GM23338 (cell line): ENCODE measurements around the gene ATP9A. TPM values are rescaled to one million over a fixed set of nuclear protein-coding genes. Genes with fewer than 3 reads are reported as not detected.

ENCODE experiments used
- ATAC-seq: fragments of 200-7000 bp; cut with Tn5 transposase; 3 replicates; pipeline ENCODE4 v1.9.1; 2020
- DNase-seq: peaks from one replicate; pipeline ENCODE4 v3.0.0-alpha.2; 2015; ENCODE audit warnings: low spot score
- H2AFZ ChIP-seq: fragments of 200-600 bp; sonication (generic); 2 replicates; pipeline ENCODE4 v1.8.0; 2016; ENCODE audit warnings: antibody characterized with exemption, mild to moderate bottlenecking, moderate library complexity
- H3F3A ChIP-seq: fragments of 200-600 bp; sonication (generic); replicated peaks from 2 replicates; pipeline ENCODE4 v1.8.0; 2017; ENCODE audit warnings: antibody characterized with exemption, mixed run types, low read depth
- H3K27ac ChIP-seq: fragments of 200-600 bp; sonication (generic); 2 replicates; pipeline ENCODE4 v1.6.1; 2016; ENCODE audit warnings: low read depth
- H3K27me3 ChIP-seq: fragments of 200-600 bp; sonication (generic); 2 replicates; pipeline ENCODE4 v1.8.0; 2016; ENCODE audit warnings: mild to moderate bottlenecking, mixed run types, moderate library complexity; ENCODE audit not compliant: insufficient read depth
- H3K36me3 ChIP-seq: fragments of 200-600 bp; sonication (generic); 2 replicates; pipeline ENCODE4 v1.8.0; 2016; ENCODE audit warnings: mild to moderate bottlenecking; ENCODE audit not compliant: insufficient read depth
- H3K4me1 ChIP-seq: fragments of 200-600 bp; sonication (generic); 2 replicates; pipeline ENCODE4 v1.8.0; 2016; ENCODE audit warnings: mild to moderate bottlenecking, moderate library complexity; ENCODE audit not compliant: insufficient read depth
- H3K4me2 ChIP-seq: fragments of 200-600 bp; sonication (generic); 2 replicates; pipeline ENCODE4 v1.7.1; 2017; ENCODE audit warnings: mixed run types
- H3K4me3 ChIP-seq: fragments of 200-600 bp; sonication (generic); 2 replicates; pipeline ENCODE4 v1.6.1; 2016; ENCODE audit warnings: mixed run types
- H3K79me2 ChIP-seq: fragments of 200-600 bp; sonication (generic); replicated peaks from 2 replicates; pipeline ENCODE4 v1.8.0; 2017; ENCODE audit warnings: mild to moderate bottlenecking; ENCODE audit not compliant: insufficient read depth
- H3K9me2 ChIP-seq: fragments of 200-600 bp; sonication (generic); 2 replicates; pipeline ENCODE4 v1.8.0; 2017; ENCODE audit not compliant: insufficient read depth
- H4K20me1 ChIP-seq: fragments of 200-600 bp; sonication (generic); replicated peaks from 2 replicates; pipeline ENCODE4 v1.8.0; 2017; ENCODE audit warnings: mild to moderate bottlenecking; ENCODE audit not compliant: insufficient read depth
- H3K27ac Mint-ChIP-seq: 2 replicates; pipeline ENCODE4 v1.8.0; 2020; ENCODE audit warnings: inconsistent platforms, mild to moderate bottlenecking, moderate library complexity, mixed read lengths
- H3K27me3 Mint-ChIP-seq: 3 replicates; pipeline ENCODE4 v1.8.0; 2022; ENCODE audit warnings: low read depth, mild to moderate bottlenecking, moderate library complexity, mixed read lengths, inconsistent platforms; ENCODE audit not compliant: insufficient read depth, poor library complexity
- H3K36me3 Mint-ChIP-seq: 3 replicates; pipeline ENCODE4 v1.8.0; 2021; ENCODE audit warnings: low read depth, mild to moderate bottlenecking, inconsistent platforms, moderate library complexity, mixed read lengths
- H3K4me1 Mint-ChIP-seq: 3 replicates; pipeline ENCODE4 v1.8.0; 2020; ENCODE audit warnings: mild to moderate bottlenecking, inconsistent platforms, mixed read lengths
- H3K4me3 Mint-ChIP-seq: 3 replicates; pipeline ENCODE4 v1.8.0; 2021; ENCODE audit warnings: moderate library complexity, mild to moderate bottlenecking, inconsistent platforms, mixed read lengths
- H3K9me3 Mint-ChIP-seq: 3 replicates; pipeline ENCODE4 v1.8.0; 2020; ENCODE audit warnings: moderate library complexity, mild to moderate bottlenecking, inconsistent platforms, mixed read lengths
- CREB1 ChIP-seq: fragments of 250-450 bp; sonication (Bioruptor Pico); IDR thresholded peaks from 2 replicates; pipeline ENCODE4 v1.5.0; 2020; ENCODE audit warnings: low read depth, mild to moderate bottlenecking, moderate library complexity
- CTCF ChIP-seq, 2 experiments: fragments of 200-600 bp in 1 of 2; sonication (generic) in 1 of 2; conservative IDR thresholded peaks; 2 replicates each; pipeline versions ENCODE4 v1.5.1 to v1.6.1; 2016 to 2017; ENCODE audit warnings: antibody characterized with exemption in 2 of 2, low read depth in 2 of 2, mild to moderate bottlenecking in 2 of 2, moderate library complexity in 1 of 2
- ETS1 ChIP-seq: IDR thresholded peaks from 2 replicates; pipeline ENCODE4 v1.6.1; 2016; ENCODE audit warnings: antibody characterized with exemption
- EZH2 ChIP-seq: fragments of 200-600 bp; sonication (generic); IDR thresholded peaks from one replicate; pipeline ENCODE4 v1.8.0; 2017; ENCODE audit warnings: antibody characterized with exemption, mild to moderate bottlenecking, low read depth; ENCODE audit not compliant: unreplicated experiment
- EZH2phosphoT487 ChIP-seq: fragments of 200-600 bp; sonication (generic); IDR thresholded peaks from one replicate; pipeline ENCODE4 v1.8.1; 2018; ENCODE audit warnings: antibody characterized with exemption; ENCODE audit not compliant: unreplicated experiment
- JUNB ChIP-seq: IDR thresholded peaks from one replicate; pipeline ENCODE4 v1.6.1; 2016; ENCODE audit warnings: antibody characterized with exemption; ENCODE audit not compliant: unreplicated experiment
- NANOG ChIP-seq: IDR thresholded peaks from 2 replicates; pipeline ENCODE4 v1.6.1; 2016; ENCODE audit warnings: antibody characterized with exemption, borderline replicate concordance
- POLR2AphosphoS5 ChIP-seq: IDR thresholded peaks from 2 replicates; pipeline ENCODE4 v1.6.1; 2016; ENCODE audit warnings: antibody characterized with exemption, low read depth
- ZNF114 ChIP-seq: fragments of 250-450 bp; sonication (Bioruptor Pico); IDR thresholded peaks from 2 replicates; pipeline ENCODE4 v1.5.0; 2020; ENCODE audit warnings: mild to moderate bottlenecking, moderate library complexity
- ZNF331 ChIP-seq: fragments of 250-450 bp; sonication (Bioruptor Pico); IDR thresholded peaks from 2 replicates; pipeline ENCODE4 v1.5.0; 2020; ENCODE audit warnings: low read depth, mild to moderate bottlenecking, moderate library complexity
- polyA plus RNA-seq: library from polyadenylated mRNA; unstranded; fragments of >200 nt; fragmentation: Nextera tagmentation; extraction: Ambion mirVana; gene quantifications from 2 replicates; pipeline ENCODE4 v1.2.1, GENCODE V29; 2016
- total RNA-seq: library from RNA; depleted of rRNA; stranded (reverse); fragments of >200 nt; shearing (Covaris generic); gene quantifications from 2 replicates; pipeline ENCODE4 v1.2.3, GENCODE V29; 2014

The ATP9A gene
- total and polyA plus RNA-seq, 2 experiments from 2014 or later = 0.94 to 5.9 TPM

GRCh38 chr20:51608061-51608460, 160.1 kb downstream of the ATP9A start:
- H3K4me3 Mint-ChIP-seq = no peak overlapping the region

GRCh38 chr20:51607170-51607569, 161.0 kb downstream of the ATP9A start:
- H3K36me3 ChIP-seq = no peaks in the 10 kb centered on the region
- H2AFZ ChIP-seq = no peak overlapping the region
- TF ChIP-seq CTCF (conservative IDR thresholded peaks at IDR 0.05; ENCODE audit: low read depth in 2 of 2) = 0 out of 4 replicates have a peak, but pooled peaks of 1 of the 2 experiments have one; percentile 10
- no peak for TF ChIP-seq EZH2phosphoT487
- DNase-seq = no peak
- no peaks in the 10 kb centered on the region for H3K4me1 ChIP-seq
- Mint-ChIP-seq H3K9me3 (no peaks in the 10 kb centered on the region), H3K4me1 (peaks cover 4% of the 10 kb centered on the region), H3K27me3 (peaks cover 5% of the 10 kb centered on the region), H3K27ac (no peak overlapping the region), H3K4me3 (no peak overlapping the region), H3K36me3 (no peaks in the 10 kb centered on the region)
- no peak overlapping the region for H3K4me2 ChIP-seq
- H3K4me3 ChIP-seq = no peak overlapping the region
- H3K27me3 ChIP-seq = no peaks in the 10 kb centered on the region
- no peaks in the 10 kb centered on the region for H4K20me1 ChIP-seq
- no peaks in the 10 kb centered on the region for H3K9me2 ChIP-seq
- H3F3A ChIP-seq = no peaks in the 10 kb centered on the region
- no peak overlapping the region for H3K27ac ChIP-seq
- H3K79me2 ChIP-seq = no peaks in the 10 kb centered on the region
- no peak; the same call in 2 of the 3 replicates for ATAC-seq

More at GRCh38 chr20:51608061-51608460, 160.1 kb downstream of the ATP9A start:
- Histone ChIP-seq H3K4me3 (no peak overlapping the region), H3K9me2 (no peaks in the 10 kb centered on the region), H3K27ac (no peak overlapping the region), H3K27me3 (no peaks in the 10 kb centered on the region), H3K4me1 (no peaks in the 10 kb centered on the region), H3K4me2 (no peak overlapping the region), H2AFZ (no peak overlapping the region), H4K20me1 (no peaks in the 10 kb centered on the region), H3K79me2 (no peaks in the 10 kb centered on the region), H3F3A (no peaks in the 10 kb centered on the region), H3K36me3 (no peaks in the 10 kb centered on the region)
- Mint-ChIP-seq H3K27ac (no peak overlapping the region), H3K36me3 (no peaks in the 10 kb centered on the region), H3K4me1 (peaks cover 4% of the 10 kb centered on the region), H3K27me3 (peaks cover 5% of the 10 kb centered on the region), H3K9me3 (no peaks in the 10 kb centered on the region)
- no peak for DNase-seq
- ATAC-seq = no peak
- TF ChIP-seq EZH2 = no peak
- TF ChIP-seq ZNF114 = no peak
- no peak for TF ChIP-seq ETS1
- no peak for TF ChIP-seq CREB1 (CRISPR knock-in tag)

- DNase-seq (no peak), ATAC-seq (no peak)
- Histone ChIP-seq H4K20me1 (no peaks in the 10 kb centered on the region), H2AFZ (no peak overlapping the region), H3F3A (no peaks in the 10 kb centered on the region), H3K4me1 (no peaks in the 10 kb centered on the region), H3K4me3 (no peak overlapping the region), H3K36me3 (no peaks in the 10 kb centered on the region), H3K79me2 (no peaks in the 10 kb centered on the region), H3K27ac (no peak overlapping the region), H3K9me2 (no peaks in the 10 kb centered on the region), H3K4me2 (no peak overlapping the region), H3K27me3 (no peaks in the 10 kb centered on the region)
- no peaks in the 10 kb centered on the region for H3K9me3 Mint-ChIP-seq
- H3K4me3 Mint-ChIP-seq = no peak overlapping the region
- peaks cover 4% of the 10 kb centered on the region for H3K27me3 Mint-ChIP-seq
- no peak overlapping the region; the same call in 1 of the 2 replicates for H3K27ac Mint-ChIP-seq
- H3K4me1 Mint-ChIP-seq = peaks cover 4% of the 10 kb centered on the region
- H3K36me3 Mint-ChIP-seq = no peaks in the 10 kb centered on the region
- TF ChIP-seq ZNF331 (CRISPR knock-in tag) = no peak
- TF ChIP-seq CREB1 (CRISPR knock-in tag) = no peak
- TF ChIP-seq NANOG = no peak
- TF ChIP-seq ETS1 = no peak
- TF ChIP-seq JUNB = no peak
- no peak for TF ChIP-seq POLR2AphosphoS5
- no peak for TF ChIP-seq EZH2
- no peak for TF ChIP-seq CTCF (conservative IDR thresholded peaks at IDR 0.05; ENCODE audit: low read depth in 2 of 2)
These were observed 163.3 kb downstream of the ATP9A start for GRCh38 chr20:51604851-51605250.
